NCI-H146 (cell line): ENCODE measurements around the gene MRPL19.

Experiments
- DNase-seq: peaks from one replicate; lab custom pipeline; 2025; lab: John Stamatoyannopoulos, UW

MRPL19 gene

GRCh38 chr2:75646583-75647425 is at the start of gene MRPL19:
Gene MRPL19, plus strand, starts transcription at chr2:75646783. Its CDS starts 25 bp downstream, at chr2:75646808.
- DNase-seq = peak; percentile 93

DNA sequence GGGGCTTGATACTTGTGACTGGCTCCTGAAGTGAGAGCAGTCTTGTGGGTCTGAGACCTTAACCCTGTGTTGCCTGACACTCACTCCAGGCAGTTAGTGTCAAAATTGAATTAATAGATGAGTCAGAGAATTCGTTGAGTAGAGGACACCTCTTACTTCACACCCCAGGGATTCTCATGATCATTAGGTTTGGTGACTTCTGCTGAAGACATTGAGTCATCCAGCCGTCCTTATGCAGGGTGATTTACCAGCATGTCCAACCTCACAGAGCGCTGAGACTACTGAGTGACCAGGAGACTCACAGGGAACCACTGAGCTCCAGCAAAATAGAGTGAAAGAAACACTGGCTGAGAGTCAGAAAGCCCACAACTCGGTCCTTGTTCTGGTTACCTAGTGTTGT is 49.8 kb upstream of the MRPL19 start:
- DNase-seq = no peak

- no peak for DNase-seq
These were observed 48.6 kb upstream of the MRPL19 start for GRCh38 chr2:75597949-75598348.

DNA sequence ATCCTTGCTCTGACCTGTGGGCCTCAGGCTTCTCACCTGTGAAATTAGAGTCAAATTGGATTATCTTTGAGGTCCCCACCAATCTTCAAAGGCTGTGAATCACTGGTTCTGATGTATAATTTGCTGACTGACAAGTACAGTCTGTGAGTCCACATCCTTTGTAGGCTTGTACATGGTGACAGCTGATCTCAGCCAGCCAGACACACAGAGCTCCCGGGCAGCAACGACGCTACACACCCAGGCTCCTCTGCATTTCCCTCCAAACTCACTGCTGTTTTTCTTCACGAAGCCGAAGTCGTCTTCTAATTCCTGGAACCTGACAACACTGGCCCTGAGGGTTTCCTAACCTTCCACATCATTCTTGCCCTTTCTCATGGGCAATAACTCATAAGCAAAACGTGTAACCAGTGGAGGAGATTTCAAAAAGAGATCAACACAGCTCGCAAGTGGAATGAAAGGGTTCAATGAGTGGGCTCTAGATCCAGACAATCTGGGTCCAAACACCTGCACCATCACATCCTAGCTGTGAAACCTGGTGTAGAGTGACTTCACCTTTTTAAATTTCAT is 47.9 kb upstream of the MRPL19 start:
- no peak for DNase-seq

GRCh38 chr2:75600461-75601011 is 46.0 kb upstream of the MRPL19 start:
- no peak for DNase-seq

GRCh38 chr2:75602724-75603342 is 43.8 kb upstream of the MRPL19 start:
- DNase-seq = no peak

- DNase-seq = no peak
These were observed 43.1 kb upstream of the MRPL19 start for GRCh38 chr2:75603477-75603876.

GRCh38 chr2:75604484-75604883 is 42.1 kb upstream of the MRPL19 start:
- no peak for DNase-seq

DNA sequence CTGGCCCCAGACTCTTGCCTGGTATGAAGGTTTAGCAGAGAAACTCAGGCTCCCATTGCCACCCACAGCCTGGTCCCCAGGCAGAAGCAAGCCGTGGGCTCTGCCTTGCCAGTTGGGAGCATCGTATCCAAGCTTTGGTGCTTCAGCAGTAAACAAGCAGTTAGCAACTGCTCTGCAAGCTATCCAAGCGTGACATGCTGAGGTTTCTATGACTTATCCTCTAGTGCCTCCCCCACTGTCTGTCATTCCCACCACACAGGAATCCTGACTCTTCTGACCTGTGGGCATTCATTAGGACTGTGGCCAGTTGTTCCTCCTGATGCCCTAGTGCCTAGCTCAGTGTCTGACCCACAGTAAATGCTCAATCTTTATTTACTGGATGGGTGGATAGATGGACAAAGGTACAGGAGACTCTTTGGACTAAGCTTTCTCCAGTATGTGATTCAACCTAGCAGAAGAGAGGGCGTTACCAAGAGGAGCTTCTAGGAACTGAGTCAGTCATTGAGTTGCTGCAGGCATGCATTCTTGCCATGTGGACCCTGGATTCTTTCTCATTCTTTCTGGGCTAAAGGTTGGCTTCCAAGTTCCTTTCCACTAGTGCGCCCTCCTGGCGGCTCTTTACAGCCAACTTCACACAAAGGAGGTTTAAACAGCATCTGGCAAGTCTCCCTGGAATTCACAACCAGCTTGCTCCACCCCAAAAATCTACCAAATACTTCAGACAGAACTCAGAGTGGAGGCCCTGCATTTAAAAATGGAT is 40.6 kb upstream of the MRPL19 start:
- DNase-seq = no peak

GRCh38 chr2:75606761-75607399 is 39.7 kb upstream of the MRPL19 start:
- DNase-seq = no peak

GRCh38 chr2:75607400-75607798 is 39.2 kb upstream of the MRPL19 start:
- DNase-seq = peak; percentile 55

- DNase-seq = no peak
These were observed 38.4 kb upstream of the MRPL19 start for GRCh38 chr2:75607988-75608683.

DNA sequence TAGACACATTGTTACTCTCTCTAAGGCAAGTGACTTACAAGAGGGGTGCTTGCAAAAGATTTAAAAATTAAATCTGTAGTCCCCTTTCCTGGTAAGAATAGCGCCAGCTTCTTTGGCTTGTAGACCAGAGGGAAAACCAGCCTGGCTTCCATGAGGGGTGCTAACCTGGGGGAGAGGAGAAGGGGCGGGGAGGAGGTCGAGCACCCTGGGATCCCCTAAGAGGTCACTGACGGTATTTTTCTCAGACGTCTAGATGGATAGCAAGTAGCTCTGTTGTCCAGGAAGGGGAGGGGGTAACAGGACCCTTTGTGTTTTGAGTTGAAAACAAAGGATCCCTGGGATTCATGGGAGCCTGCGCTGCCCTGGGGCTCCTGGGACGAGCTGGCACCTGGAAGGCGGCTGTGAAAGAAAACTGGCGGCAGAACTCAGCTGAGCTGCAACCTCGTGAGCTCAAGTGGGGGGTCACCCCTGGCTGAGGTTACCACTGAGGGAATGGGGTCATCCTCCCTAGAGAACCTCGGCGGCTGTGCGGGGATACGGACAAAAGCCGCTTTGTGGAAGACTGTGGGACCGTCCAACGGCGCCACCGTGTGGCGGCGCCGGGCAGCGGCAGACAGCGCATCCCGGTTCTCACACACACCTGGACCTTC is 37.8 kb upstream of the MRPL19 start:
- peak; percentile 85 for DNase-seq

DNA sequence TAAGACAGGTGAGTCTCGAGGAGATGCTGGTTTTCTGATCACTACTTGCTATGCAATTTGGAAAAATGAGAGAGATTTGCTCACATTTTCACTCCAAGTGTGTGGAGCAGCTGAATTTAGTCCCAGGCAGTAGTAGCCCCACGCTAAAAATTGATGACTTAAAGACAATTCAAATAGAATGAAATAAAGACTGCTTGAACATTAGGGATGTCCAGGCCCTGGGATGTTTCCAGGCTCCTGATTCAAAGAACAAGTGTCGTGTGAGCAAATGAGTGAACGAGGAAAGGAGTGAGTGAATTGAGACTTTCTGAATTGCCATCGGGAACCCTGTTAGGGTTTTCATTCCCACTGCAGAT is 37.3 kb upstream of the MRPL19 start:
- no peak for DNase-seq

DNA sequence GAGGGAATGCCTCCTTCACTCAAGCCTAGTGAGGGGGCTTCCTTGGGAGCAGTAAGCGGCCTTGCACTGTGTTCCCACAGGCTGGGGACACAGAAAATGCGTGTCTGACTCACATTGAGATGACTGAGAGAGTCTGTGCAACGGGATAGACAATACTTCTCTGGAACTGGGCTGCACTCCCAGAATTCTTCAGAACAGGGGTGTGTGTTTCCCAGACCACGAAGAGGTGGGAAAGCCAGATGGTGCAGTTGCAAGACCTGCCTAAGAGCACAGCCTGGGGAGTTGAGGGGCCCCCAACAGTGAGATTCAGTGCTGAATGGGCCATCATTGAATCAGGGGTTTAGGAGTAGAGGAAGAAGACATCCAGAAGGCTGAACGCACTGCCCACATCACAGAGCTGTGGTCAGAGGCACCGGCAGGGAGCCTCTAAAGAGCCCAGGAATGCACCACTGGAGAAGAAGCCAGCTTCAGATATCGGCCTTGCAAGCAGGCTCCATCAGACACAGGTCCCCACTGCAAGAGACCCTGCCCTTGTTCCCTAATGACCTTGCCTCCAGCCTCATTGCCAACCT is 36.6 kb upstream of the MRPL19 start:
- no peak for DNase-seq

DNA sequence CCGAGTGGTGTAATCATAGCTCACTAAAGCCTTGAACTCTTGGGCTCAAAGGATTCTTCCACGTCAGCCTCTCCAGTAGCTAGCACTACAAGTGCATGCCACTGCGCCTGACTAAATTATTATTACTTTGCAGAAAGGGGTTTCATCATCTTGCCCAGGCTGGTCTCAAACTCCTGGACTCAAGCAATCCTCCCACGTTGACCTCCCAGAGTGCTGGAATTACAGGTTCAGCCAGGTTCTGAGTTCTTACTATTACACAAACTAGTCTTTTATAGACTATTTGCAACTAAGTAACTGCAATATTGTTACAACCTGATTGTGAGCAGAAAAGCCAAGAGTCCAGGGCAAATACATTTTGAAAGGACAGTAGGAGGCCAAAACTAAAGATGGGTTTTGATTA is 35.9 kb upstream of the MRPL19 start:
- no peak for DNase-seq

DNA sequence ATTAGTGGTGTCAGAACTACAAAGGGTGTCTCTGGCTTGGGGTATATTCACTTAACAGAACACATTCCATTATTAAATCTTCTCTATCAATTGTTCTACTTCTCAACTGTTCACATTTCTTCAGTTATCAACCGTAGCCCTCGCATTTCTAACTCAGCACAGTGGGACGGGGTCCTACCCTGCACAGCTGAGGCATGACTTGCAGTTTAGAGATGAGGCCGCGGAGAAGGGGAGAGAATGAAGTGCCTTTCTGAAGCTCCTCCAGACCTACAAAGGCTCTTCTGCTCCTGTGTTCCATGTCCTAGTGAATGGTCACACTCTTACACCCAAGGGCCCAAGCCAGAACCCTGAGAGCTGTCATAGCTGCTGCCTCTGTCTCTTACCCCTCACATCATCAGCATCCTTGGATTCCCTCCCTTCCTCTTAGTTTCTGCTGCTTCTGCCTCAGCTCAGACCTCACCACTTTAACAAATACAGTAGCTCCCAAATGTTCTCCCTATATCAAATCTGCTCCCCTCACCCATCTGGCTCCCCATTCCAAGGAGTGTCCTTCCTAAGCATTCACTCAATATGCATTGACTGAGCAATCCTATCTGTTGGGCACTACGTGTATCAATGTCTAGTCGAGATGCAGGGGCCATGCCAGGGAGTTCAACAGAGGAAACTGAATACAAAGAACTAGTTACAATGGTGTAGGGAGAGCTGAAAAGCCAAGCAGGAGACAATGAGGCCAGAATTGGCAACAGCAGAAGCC is 34.3 kb upstream of the MRPL19 start:
- DNase-seq = no peak

GRCh38 chr2:75612862-75613243 is 33.7 kb upstream of the MRPL19 start:
- no peak for DNase-seq

- DNase-seq = no peak
These were observed 32.4 kb upstream of the MRPL19 start for GRCh38 chr2:75614162-75614651.
